Natural killer cell treated with Interleukin-12 subunit alpha and Interleukin-12 subunit beta and Interleukin-15 and Interleukin-18, amount 100 ng/mL, for 72 hours (primary cell): Measurements from ENCODE around the gene SNRNP25. TPM values are rescaled to one million over a fixed set of nuclear protein-coding genes. Genes with fewer than 3 reads are reported as not detected.

ENCODE experiments used
- ATAC-seq, 2 donors: fragments of 150-1000 bp; cut with Tn5 transposase in 1 of 2; sonication (Bioruptor Pico), chemical (Tn5 transposase) in 1 of 2; 2 replicates each; pipeline ENCODE4 v1.10.0; 2021
- DNase-seq: peaks from one replicate; pipeline ENCODE4 v3.0.0; 2022; ENCODE audit warnings: low spot score
- H3K27ac Mint-ChIP-seq, 2 donors: 1 replicate in 1 of 2; 2 replicates in 1 of 2; pipeline ENCODE4 v1.8.0; 2022; ENCODE audit warnings: mixed read lengths in 2 of 2, mild to moderate bottlenecking in 1 of 2, moderate library complexity in 1 of 2
- H3K27me3 Mint-ChIP-seq, 2 donors: 1 replicate in 1 of 2; 2 replicates in 1 of 2; pipeline ENCODE4 v1.8.0; 2022; ENCODE audit warnings: mixed read lengths in 2 of 2
- H3K36me3 Mint-ChIP-seq: one replicate; pipeline ENCODE4 v1.8.0; 2022; ENCODE audit warnings: mixed read lengths
- H3K4me1 Mint-ChIP-seq, 2 donors: 1 replicate in 1 of 2; 2 replicates in 1 of 2; pipeline ENCODE4 v1.8.0; 2022; ENCODE audit warnings: low read depth in 2 of 2, mixed read lengths in 2 of 2, mild to moderate bottlenecking in 1 of 2
- H3K4me3 Mint-ChIP-seq: one replicate; pipeline ENCODE4 v1.8.0; 2022; ENCODE audit warnings: mixed read lengths
- H3K9me3 Mint-ChIP-seq: 2 replicates; pipeline ENCODE4 v1.8.0; 2022; ENCODE audit warnings: mixed read lengths
- total RNA-seq, 2 donors: library from RNA; stranded (reverse); gene quantifications; one replicate each; pipeline ENCODE4 v1.2.3, GENCODE V29; 2022

The SNRNP25 gene
- total RNA-seq, 2 donors from 2014 or later: 35.6 to 39.8 TPM

DNA sequence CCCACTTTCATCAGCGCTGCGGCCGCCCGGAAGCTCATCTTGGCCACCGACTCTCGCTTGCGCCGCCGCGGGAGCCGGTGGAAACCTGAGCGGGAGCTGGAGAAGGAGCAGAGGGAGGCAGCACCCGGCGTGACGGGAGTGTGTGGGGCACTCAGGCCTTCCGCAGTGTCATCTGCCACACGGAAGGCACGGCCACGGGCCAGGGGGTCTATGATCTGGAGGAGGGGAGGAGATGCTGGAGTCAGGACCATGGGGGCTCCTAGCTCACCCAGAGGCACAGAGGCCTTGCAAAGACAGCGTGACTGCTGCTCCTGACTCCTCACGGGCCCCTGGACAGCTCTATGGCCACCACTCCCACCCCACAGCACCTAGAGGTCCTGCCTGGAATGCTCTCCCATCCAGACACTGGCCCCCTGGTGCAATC is 9.4 kb downstream of the SNRNP25 start:
- H3K9me3 Mint-ChIP-seq: no peaks in the 10 kb centered on the region
- peaks cover 0 to 3% of the 10 kb centered on the region in 2 donors for H3K4me1 Mint-ChIP-seq
- ATAC-seq: no peak
- no peak overlapping the region for H3K27ac Mint-ChIP-seq
- peaks cover 0 to 3% of the 10 kb centered on the region in 2 donors for H3K27me3 Mint-ChIP-seq
- no peak for DNase-seq
- H3K36me3 Mint-ChIP-seq: no peaks in the 10 kb centered on the region
- H3K4me3 Mint-ChIP-seq: no peak overlapping the region

DNA sequence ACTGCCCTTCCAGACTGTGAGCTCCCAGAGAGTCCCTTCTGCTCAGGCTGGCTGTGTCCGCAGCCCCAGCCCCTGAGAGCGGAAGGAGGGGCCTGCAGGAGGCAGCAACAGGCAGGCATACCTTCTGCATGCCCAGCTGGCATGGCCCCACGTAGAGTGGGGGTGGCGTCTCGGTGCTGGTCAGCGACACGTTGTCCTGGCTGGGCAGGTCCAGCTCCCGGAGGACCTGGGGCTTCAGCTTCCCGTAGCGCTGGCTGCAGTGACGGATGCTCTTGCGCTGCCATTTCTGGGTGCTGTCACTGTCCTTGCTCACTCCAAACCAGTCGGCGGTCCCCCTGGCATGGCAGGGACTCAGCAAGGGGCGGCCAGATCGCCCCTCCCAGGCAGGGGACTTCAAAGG is 9.8 kb downstream of the SNRNP25 start:
- H3K27ac Mint-ChIP-seq: no peak overlapping the region
- no peak overlapping the region for H3K4me3 Mint-ChIP-seq
- no peaks in the 10 kb centered on the region for H3K9me3 Mint-ChIP-seq
- ATAC-seq (no peak), DNase-seq (no peak)
- H3K4me1 Mint-ChIP-seq: peaks cover 0 to 3% of the 10 kb centered on the region in 2 donors
- H3K36me3 Mint-ChIP-seq: no peaks in the 10 kb centered on the region
- peaks cover 0 to 3% of the 10 kb centered on the region in 2 donors for H3K27me3 Mint-ChIP-seq

DNA sequence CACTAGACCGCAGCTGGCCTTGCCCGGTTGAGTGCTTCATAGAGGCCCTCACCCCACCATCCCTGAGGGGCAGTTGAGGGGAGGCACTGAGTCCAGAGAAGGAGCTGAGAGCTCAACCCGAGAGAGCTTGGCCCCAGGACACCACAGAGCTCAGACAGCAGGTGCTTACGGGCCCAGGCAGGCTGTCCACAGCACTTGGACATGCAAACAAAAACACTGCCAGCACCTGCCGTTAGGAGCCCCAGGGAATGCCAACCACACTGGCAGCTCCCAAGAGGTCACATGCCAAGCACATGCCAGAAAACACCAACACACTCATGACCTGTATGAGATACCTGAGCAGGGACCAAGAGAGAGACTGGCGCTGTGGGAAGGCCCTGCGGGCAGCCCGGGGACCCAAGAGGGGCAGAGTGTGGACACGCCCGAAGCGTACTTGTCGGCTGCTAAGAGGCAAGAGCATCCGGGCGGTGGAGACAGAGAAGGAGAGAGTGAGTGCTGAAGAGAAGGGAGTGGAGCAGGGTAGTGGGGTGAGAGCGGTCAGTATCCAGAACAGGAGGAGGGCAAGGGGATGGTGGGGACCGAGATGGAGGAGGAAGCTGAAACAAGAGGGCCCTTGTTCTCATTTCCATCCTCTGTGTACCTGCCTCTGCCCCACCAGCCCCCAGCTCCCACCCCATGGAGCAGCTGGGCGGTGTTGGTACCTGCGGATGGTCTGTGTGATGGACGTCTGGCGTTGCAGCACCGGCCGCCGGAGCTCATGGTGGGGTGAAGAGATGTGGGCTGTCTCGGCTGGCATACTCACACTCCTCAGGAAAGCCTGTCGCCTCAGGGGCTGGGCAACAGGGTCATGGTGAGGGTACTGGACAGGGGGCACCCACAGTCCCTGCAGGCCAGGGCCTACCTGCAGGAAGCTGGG is 10.6 kb downstream of the SNRNP25 start:
- Mint-ChIP-seq H3K36me3 (no peaks in the 10 kb centered on the region), H3K27me3 (peaks cover 0 to 3% of the 10 kb centered on the region in 2 donors), H3K4me1 (peaks cover 0 to 3% of the 10 kb centered on the region in 2 donors), H3K4me3 (no peak overlapping the region), H3K9me3 (no peaks in the 10 kb centered on the region), H3K27ac (no peak overlapping the region)
- ATAC-seq (no peak), DNase-seq (no peak)

DNA sequence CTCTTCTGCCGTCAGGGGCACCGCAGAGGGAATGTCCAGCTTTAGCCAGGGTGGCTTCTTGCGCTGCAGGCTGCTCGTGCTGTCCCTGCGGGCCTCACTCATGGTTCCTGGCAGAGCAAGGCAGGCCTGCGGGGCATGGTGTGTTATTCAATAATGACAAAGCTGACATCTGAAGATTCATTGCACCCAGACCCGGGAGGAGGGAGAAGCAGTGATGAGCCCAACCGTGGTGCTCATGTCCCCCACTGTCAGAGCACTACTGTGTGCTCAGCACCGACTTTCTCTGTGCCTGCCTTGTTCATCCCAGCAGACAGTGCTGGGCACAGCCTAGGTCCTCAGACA is 11.3 kb downstream of the SNRNP25 start:
- no peaks in the 10 kb centered on the region for H3K9me3 Mint-ChIP-seq
- no peaks in the 10 kb centered on the region for H3K36me3 Mint-ChIP-seq
- H3K4me1 Mint-ChIP-seq: peaks cover 0 to 3% of the 10 kb centered on the region in 2 donors
- no peak overlapping the region for H3K27ac Mint-ChIP-seq
- DNase-seq: no peak
- peaks cover 0 to 6% of the 10 kb centered on the region in 2 donors for H3K27me3 Mint-ChIP-seq
- no peak for ATAC-seq
- H3K4me3 Mint-ChIP-seq: no peak overlapping the region

DNA sequence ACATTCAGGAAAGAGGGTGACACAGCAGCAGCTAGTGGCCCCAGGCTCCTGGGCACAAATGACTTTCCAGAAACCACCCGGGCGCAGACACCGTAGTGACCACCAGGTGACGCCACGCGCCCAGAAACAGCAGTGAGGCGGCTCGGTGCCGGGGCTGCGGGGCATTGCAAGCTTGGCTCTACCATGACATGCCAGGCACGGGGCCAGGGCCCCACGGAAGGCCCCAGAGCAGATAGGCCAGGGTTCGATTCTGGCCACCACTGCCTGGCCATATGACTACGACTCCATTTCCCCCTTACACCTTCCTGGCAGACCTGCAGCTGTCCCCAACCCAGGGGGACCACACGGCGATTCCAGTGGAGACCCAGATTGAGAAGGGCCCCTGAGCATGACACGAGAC is 12.1 kb downstream of the SNRNP25 start:
- Mint-ChIP-seq H3K9me3 (no peaks in the 10 kb centered on the region), H3K4me3 (no peak overlapping the region), H3K27ac (no peak overlapping the region), H3K4me1 (peaks cover 0 to 3% of the 10 kb centered on the region in 2 donors), H3K27me3 (peaks cover 0 to 6% of the 10 kb centered on the region in 2 donors), H3K36me3 (no peaks in the 10 kb centered on the region)
- DNase-seq (peak; percentile 89), ATAC-seq (peak; percentile 81)

DNA sequence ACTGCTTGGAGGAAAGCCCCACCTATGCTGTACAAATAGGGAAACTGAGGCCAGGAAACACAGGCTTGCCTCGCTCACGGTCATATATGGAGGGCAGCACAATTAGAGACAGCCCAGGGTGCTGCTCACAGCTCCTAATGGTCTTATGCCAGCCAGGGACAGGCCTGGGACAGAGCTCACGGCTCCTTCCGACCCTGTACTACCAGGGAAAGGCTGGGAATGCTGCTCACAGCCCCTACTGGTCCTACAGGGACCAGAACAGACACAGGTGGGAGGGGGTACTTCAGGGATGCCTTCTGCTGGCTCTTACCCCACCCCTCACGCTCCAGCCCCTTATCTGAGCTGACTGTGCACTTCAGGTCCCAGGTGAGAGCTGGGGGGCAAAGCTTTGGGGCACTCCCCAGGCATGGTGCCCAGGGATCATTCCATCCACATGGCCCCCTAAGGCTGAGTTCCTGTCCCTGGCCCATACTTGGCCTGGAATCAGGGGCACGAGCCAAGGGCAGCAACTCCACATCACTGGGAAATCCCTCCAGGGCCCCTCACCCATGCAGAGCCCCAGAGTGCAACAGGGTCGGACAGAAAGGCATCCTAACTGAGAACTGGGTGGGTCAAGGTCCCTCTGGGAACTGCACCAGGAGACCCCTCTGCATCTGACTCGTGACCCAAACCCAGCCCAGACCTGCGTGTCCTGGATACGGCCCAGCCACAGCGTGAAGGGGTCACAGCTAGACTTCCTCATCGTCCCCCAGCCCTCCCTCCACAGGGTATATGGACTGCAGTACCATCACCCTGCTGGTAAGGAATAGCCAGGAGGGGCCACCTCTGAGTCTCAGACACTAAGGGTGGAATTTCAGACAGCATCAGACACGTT is 12.9 kb downstream of the SNRNP25 start:
- Mint-ChIP-seq H3K9me3 (no peaks in the 10 kb centered on the region), H3K27ac (no peak overlapping the region), H3K27me3 (peaks cover 0 to 6% of the 10 kb centered on the region in 2 donors), H3K4me3 (no peak overlapping the region), H3K36me3 (no peaks in the 10 kb centered on the region), H3K4me1 (peaks cover 0 to 3% of the 10 kb centered on the region in 2 donors)
- DNase-seq (no peak), ATAC-seq (no peak)

DNA sequence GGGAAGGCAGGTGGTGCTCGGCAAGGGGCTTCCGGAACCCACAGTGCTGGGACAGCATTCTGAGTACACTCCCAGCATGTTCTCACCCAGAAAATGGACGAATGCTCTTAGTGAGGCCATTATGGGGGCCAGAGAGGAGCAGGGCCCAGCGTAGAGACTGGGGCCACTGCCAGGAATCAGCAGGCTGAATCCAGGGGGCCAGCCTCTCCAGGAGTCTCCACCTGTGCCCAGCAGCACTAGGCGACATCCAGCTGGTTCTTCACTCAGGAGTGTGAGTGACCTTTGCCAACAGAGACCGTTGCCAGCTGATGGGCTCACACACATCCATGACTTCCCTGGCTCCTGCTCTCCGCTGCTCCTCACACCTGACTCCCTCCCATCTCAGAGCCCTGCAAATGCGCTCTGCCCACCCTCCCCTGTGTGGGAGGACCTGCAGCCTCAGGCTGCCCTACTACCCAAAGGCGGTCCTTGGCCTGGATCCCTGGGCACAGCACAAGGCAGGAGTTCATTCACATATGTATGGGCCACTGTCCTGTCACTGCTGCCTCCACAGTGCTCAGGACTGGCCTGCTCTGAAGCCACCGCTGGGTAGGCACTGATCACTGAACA is 13.7 kb downstream of the SNRNP25 start:
- Mint-ChIP-seq H3K4me3 (no peak overlapping the region), H3K9me3 (no peaks in the 10 kb centered on the region), H3K4me1 (peaks cover 0 to 3% of the 10 kb centered on the region in 2 donors), H3K36me3 (no peaks in the 10 kb centered on the region), H3K27me3 (peaks cover 0 to 6% of the 10 kb centered on the region in 2 donors), H3K27ac (no peak overlapping the region)
- ATAC-seq (no peak), DNase-seq (no peak)

DNA sequence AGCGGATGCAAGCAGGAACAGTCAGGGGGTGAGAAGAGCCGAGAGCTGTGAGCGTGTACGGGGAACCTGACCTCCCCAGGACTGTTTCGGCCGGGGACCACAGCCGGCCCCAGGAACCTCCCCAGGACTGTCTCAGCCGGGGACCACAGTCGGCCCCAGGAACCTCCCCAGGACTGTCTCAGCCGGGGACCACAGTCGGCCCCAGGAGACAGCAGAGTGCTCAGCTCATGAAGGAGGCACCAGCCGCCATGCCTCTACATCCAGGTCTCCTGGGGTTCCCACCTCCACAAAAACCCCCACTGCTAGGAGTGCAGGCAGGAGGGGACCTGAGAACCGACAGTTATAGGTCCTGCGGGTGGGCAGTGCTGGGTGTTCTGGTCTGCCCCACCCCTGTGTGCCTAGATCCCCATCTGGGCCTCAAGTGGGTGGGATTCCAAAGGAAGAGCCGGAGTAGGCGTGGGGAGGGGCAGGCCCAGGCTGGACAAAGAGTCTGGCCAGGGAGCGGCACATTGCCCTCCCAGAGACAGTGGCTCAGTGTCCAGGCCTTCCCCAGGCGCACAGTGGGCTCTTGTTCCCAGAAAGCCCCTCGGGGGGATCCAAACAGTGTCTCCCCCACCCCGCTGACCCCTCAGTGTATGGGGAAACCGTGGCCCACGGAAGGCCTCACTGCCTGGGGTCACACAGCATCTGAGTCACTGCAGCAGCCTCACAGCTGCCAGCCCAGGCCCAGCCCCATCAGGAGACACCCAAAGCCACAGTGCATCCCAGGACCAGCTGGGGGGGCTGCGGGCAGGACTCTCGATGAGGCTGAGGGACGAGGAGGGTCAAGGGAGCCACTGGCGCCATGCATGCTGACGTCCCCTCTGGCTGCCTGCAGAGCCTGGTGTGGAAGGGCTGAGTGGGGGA is 14.5 kb downstream of the SNRNP25 start:
- no peaks in the 10 kb centered on the region for H3K9me3 Mint-ChIP-seq
- H3K27me3 Mint-ChIP-seq: peaks cover 6 to 10% of the 10 kb centered on the region in 2 donors
- ATAC-seq (no peak), DNase-seq (no peak)
- no peak overlapping the region for H3K4me3 Mint-ChIP-seq
- no peak overlapping the region for H3K27ac Mint-ChIP-seq
- peaks cover 5 to 7% of the 10 kb centered on the region in 2 donors for H3K4me1 Mint-ChIP-seq
- H3K36me3 Mint-ChIP-seq: no peaks in the 10 kb centered on the region

DNA sequence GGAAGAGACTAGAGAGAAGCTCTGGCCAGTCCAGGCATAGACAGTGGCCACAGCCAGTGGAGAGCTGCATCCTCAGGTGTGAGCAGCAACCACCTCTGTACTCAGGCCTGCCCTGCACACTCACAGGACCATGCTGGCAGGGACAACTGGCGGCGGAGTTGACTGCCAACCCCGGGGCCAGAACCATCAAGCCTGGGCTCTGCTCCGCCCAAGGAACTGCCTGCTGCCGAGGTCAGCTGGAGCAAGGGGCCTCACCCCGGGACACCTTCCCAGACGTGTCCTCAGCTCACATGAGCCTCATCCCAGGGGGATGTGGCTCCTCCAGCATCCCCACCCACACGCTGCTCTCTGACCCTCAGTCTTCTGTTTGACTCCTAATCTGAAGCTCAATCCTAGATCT is 15.6 kb downstream of the SNRNP25 start:
- Mint-ChIP-seq H3K4me3 (no peak overlapping the region), H3K9me3 (no peaks in the 10 kb centered on the region), H3K36me3 (no peaks in the 10 kb centered on the region), H3K27me3 (peaks cover 8 to 13% of the 10 kb centered on the region in 2 donors), H3K4me1 (peaks cover 6 to 7% of the 10 kb centered on the region in 2 donors), H3K27ac (no peak overlapping the region)
- DNase-seq (no peak), ATAC-seq (no peak)

DNA sequence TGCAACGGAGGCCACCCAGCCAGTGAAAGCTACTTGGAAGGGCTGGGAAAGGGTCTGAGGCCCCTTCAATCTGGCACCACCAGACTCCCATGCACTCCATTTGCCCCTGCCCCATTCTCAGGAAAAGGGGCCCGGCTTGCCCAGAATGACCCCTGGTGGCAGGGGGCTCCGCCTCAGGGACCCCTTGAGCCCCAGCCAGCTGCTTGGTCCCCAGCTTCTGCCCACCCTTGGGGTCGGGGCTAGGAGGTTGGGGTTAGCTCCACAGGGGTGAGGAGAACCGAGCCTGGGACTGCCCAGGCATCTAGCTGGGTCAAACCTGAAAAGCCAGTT is 17.5 kb downstream of the SNRNP25 start:
- Mint-ChIP-seq H3K4me3 (no peak overlapping the region), H3K4me1 (peaks cover 7 to 11% of the 10 kb centered on the region in 2 donors), H3K27ac (no peak overlapping the region), H3K9me3 (no peaks in the 10 kb centered on the region), H3K36me3 (no peaks in the 10 kb centered on the region), H3K27me3 (peaks cover 8 to 16% of the 10 kb centered on the region in 2 donors)
- DNase-seq (no peak), ATAC-seq (no peak)

DNA sequence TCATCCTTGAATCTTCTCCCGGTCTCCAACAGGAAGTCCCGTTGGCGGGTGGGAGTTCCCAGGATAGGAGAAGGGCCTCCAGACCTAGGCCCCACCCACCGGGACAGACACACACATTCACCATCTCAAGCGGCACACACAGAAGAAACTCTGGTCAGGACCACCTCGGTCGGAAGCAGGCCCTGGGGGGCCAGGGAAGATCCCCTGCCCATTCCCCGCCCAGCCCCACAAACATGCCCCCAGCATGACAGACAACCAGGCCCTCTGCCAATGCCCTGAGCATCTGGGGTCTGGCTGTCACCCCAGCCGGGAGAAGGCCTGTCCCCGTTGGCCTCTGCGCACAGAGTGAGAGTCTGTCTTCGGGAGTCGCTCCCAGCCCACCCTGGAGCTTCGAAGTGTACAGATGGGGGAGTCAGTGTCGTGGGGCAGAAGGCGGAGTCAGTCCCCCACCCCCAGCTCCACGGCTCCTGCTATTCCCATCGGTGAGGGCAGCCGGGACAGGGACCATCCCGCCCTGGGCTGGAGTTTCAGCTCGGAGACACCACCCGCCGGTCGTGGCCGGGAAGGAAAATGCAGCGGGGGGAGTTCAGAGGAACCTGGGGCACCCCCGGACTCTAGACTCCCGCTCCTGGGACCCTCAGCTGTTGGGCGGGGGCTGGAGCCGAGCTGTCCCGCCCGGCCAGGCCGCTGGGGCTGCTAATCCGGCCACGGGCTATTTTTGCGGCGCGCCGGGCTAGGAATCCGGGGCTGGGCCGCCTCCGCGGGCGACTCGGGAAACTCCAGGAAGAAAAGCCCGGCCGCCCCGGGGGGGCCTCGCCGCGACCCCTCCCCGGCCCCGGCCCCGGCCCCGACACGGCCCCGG is 18.1 kb downstream of the SNRNP25 start:
- Mint-ChIP-seq H3K27ac (no peak overlapping the region), H3K27me3 (peaks cover 8 to 16% of the 10 kb centered on the region in 2 donors), H3K36me3 (no peaks in the 10 kb centered on the region), H3K9me3 (no peaks in the 10 kb centered on the region), H3K4me3 (no peak overlapping the region), H3K4me1 (peaks cover 13 to 17% of the 10 kb centered on the region in 2 donors)
- ATAC-seq (no peak), DNase-seq (no peak)
